GM23338 (cell line): ENCODE measurements around the gene GNAI1. TPM values are rescaled to one million over a fixed set of nuclear protein-coding genes. Genes with fewer than 3 reads are reported as not detected.

Experiments
- ATAC-seq: fragments of 200-7000 bp; cut with Tn5 transposase; 3 replicates; pipeline ENCODE4 v1.9.1; 2020
- DNase-seq: peaks from one replicate; pipeline ENCODE4 v3.0.0-alpha.2; 2015; ENCODE audit warnings: low spot score
- H2AFZ ChIP-seq: fragments of 200-600 bp; sonication (generic); 2 replicates; pipeline ENCODE4 v1.8.0; 2016; ENCODE audit warnings: antibody characterized with exemption, mild to moderate bottlenecking, moderate library complexity
- H3F3A ChIP-seq: fragments of 200-600 bp; sonication (generic); replicated peaks from 2 replicates; pipeline ENCODE4 v1.8.0; 2017; ENCODE audit warnings: antibody characterized with exemption, mixed run types, low read depth
- H3K27ac ChIP-seq: fragments of 200-600 bp; sonication (generic); 2 replicates; pipeline ENCODE4 v1.6.1; 2016; ENCODE audit warnings: low read depth
- H3K27me3 ChIP-seq: fragments of 200-600 bp; sonication (generic); 2 replicates; pipeline ENCODE4 v1.8.0; 2016; ENCODE audit warnings: mild to moderate bottlenecking, mixed run types, moderate library complexity; ENCODE audit not compliant: insufficient read depth
- H3K36me3 ChIP-seq: fragments of 200-600 bp; sonication (generic); 2 replicates; pipeline ENCODE4 v1.8.0; 2016; ENCODE audit warnings: mild to moderate bottlenecking; ENCODE audit not compliant: insufficient read depth
- H3K4me1 ChIP-seq: fragments of 200-600 bp; sonication (generic); 2 replicates; pipeline ENCODE4 v1.8.0; 2016; ENCODE audit warnings: mild to moderate bottlenecking, moderate library complexity; ENCODE audit not compliant: insufficient read depth
- H3K4me2 ChIP-seq: fragments of 200-600 bp; sonication (generic); 2 replicates; pipeline ENCODE4 v1.7.1; 2017; ENCODE audit warnings: mixed run types
- H3K4me3 ChIP-seq: fragments of 200-600 bp; sonication (generic); 2 replicates; pipeline ENCODE4 v1.6.1; 2016; ENCODE audit warnings: mixed run types
- H3K79me2 ChIP-seq: fragments of 200-600 bp; sonication (generic); replicated peaks from 2 replicates; pipeline ENCODE4 v1.8.0; 2017; ENCODE audit warnings: mild to moderate bottlenecking; ENCODE audit not compliant: insufficient read depth
- H3K9me2 ChIP-seq: fragments of 200-600 bp; sonication (generic); 2 replicates; pipeline ENCODE4 v1.8.0; 2017; ENCODE audit not compliant: insufficient read depth
- H4K20me1 ChIP-seq: fragments of 200-600 bp; sonication (generic); replicated peaks from 2 replicates; pipeline ENCODE4 v1.8.0; 2017; ENCODE audit warnings: mild to moderate bottlenecking; ENCODE audit not compliant: insufficient read depth
- H3K27ac Mint-ChIP-seq: 2 replicates; pipeline ENCODE4 v1.8.0; 2020; ENCODE audit warnings: inconsistent platforms, mild to moderate bottlenecking, moderate library complexity, mixed read lengths
- H3K27me3 Mint-ChIP-seq: 3 replicates; pipeline ENCODE4 v1.8.0; 2022; ENCODE audit warnings: low read depth, mild to moderate bottlenecking, moderate library complexity, mixed read lengths, inconsistent platforms; ENCODE audit not compliant: insufficient read depth, poor library complexity
- H3K36me3 Mint-ChIP-seq: 3 replicates; pipeline ENCODE4 v1.8.0; 2021; ENCODE audit warnings: low read depth, mild to moderate bottlenecking, inconsistent platforms, moderate library complexity, mixed read lengths
- H3K4me1 Mint-ChIP-seq: 3 replicates; pipeline ENCODE4 v1.8.0; 2020; ENCODE audit warnings: mild to moderate bottlenecking, inconsistent platforms, mixed read lengths
- H3K4me3 Mint-ChIP-seq: 3 replicates; pipeline ENCODE4 v1.8.0; 2021; ENCODE audit warnings: moderate library complexity, mild to moderate bottlenecking, inconsistent platforms, mixed read lengths
- H3K9me3 Mint-ChIP-seq: 3 replicates; pipeline ENCODE4 v1.8.0; 2020; ENCODE audit warnings: moderate library complexity, mild to moderate bottlenecking, inconsistent platforms, mixed read lengths
- CREB1 ChIP-seq: fragments of 250-450 bp; sonication (Bioruptor Pico); IDR thresholded peaks from 2 replicates; pipeline ENCODE4 v1.5.0; 2020; ENCODE audit warnings: low read depth, mild to moderate bottlenecking, moderate library complexity
- EZH2 ChIP-seq: fragments of 200-600 bp; sonication (generic); IDR thresholded peaks from one replicate; pipeline ENCODE4 v1.8.0; 2017; ENCODE audit warnings: antibody characterized with exemption, mild to moderate bottlenecking, low read depth; ENCODE audit not compliant: unreplicated experiment
- EZH2phosphoT487 ChIP-seq: fragments of 200-600 bp; sonication (generic); IDR thresholded peaks from one replicate; pipeline ENCODE4 v1.8.1; 2018; ENCODE audit warnings: antibody characterized with exemption; ENCODE audit not compliant: unreplicated experiment
- JUNB ChIP-seq: IDR thresholded peaks from one replicate; pipeline ENCODE4 v1.6.1; 2016; ENCODE audit warnings: antibody characterized with exemption; ENCODE audit not compliant: unreplicated experiment
- NANOG ChIP-seq: IDR thresholded peaks from 2 replicates; pipeline ENCODE4 v1.6.1; 2016; ENCODE audit warnings: antibody characterized with exemption, borderline replicate concordance
- POLR2AphosphoS5 ChIP-seq: IDR thresholded peaks from 2 replicates; pipeline ENCODE4 v1.6.1; 2016; ENCODE audit warnings: antibody characterized with exemption, low read depth
- STAT1 ChIP-seq: IDR thresholded peaks from one replicate; pipeline ENCODE4 v1.6.1; 2016; ENCODE audit warnings: antibody characterized with exemption; ENCODE audit not compliant: unreplicated experiment
- ZNF114 ChIP-seq: fragments of 250-450 bp; sonication (Bioruptor Pico); IDR thresholded peaks from 2 replicates; pipeline ENCODE4 v1.5.0; 2020; ENCODE audit warnings: mild to moderate bottlenecking, moderate library complexity
- ZNF331 ChIP-seq: fragments of 250-450 bp; sonication (Bioruptor Pico); IDR thresholded peaks from 2 replicates; pipeline ENCODE4 v1.5.0; 2020; ENCODE audit warnings: low read depth, mild to moderate bottlenecking, moderate library complexity
- polyA plus RNA-seq: library from polyadenylated mRNA; unstranded; fragments of >200 nt; fragmentation: Nextera tagmentation; extraction: Ambion mirVana; gene quantifications from 2 replicates; pipeline ENCODE4 v1.2.1, GENCODE V29; 2016
- total RNA-seq: library from RNA; depleted of rRNA; stranded (reverse); fragments of >200 nt; shearing (Covaris generic); gene quantifications from 2 replicates; pipeline ENCODE4 v1.2.3, GENCODE V29; 2014
- TF ChIP-seq, protein P1 (sequence below): fragments of 250-450 bp; sonication (Bioruptor Pico); IDR thresholded peaks from 2 replicates; pipeline ENCODE4 v1.5.0; 2020; ENCODE audit warnings: mild to moderate bottlenecking, moderate library complexity
- TF ChIP-seq, protein P2 (sequence below): IDR thresholded peaks from one replicate; pipeline ENCODE4 v1.6.1; 2018; ENCODE audit warnings: antibody characterized with exemption; ENCODE audit not compliant: unreplicated experiment
- TF ChIP-seq, protein P3 (sequence below), 2 experiments: fragments of 200-600 bp in 1 of 2; sonication (generic) in 1 of 2; conservative IDR thresholded peaks; 2 replicates each; pipeline versions ENCODE4 v1.5.1 to v1.6.1; 2016 to 2017; ENCODE audit warnings: antibody characterized with exemption in 2 of 2, low read depth in 2 of 2, mild to moderate bottlenecking in 2 of 2, moderate library complexity in 1 of 2
- TF ChIP-seq, protein P4 (sequence below): IDR thresholded peaks from 2 replicates; pipeline ENCODE4 v1.6.1; 2016; ENCODE audit warnings: antibody characterized with exemption

Gene GNAI1
- total and polyA plus RNA-seq, 2 experiments from 2014 or later = 31.3 to 36.9 TPM

DNA sequence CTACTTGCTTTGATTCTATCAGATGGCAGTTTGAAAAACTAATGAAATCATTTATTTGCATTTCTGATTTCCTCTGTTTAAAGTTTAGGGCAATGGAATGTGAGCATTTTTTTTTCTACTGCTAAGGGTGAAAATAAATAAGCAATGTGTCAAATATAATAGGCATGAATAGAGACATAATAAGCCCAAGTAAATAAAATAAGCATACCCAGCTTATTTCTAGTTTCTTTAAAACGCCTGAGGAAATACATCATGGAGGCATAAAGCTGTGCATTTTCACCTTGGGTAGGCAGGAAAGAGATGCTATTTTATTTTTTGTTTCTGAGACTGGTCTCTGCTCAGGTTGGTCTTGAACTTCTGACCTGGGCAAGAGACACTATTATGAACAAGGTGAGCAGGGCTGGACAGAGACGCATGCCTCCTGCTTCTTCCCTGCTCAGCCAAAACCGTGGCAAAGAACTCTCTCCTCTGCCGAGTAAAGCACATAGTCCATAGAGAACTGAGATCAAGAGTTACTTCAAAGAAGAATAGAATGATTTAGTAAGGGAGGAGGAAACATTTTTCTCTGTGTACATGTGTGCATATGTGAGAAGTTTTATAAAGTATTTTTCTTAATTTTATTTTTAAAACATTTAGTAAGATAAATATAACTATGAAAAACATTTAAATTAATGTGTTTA lies 138.1 kb downstream of the GNAI1 start:
- no peak overlapping the region for H3K27ac ChIP-seq
- no peaks in the 10 kb centered on the region; the same call in 2 of the 3 replicates for H3K9me3 Mint-ChIP-seq

More for the DNA sequence above, 138.1 kb downstream of the GNAI1 start:
- H3F3A ChIP-seq = no peaks in the 10 kb centered on the region
- H3K27ac Mint-ChIP-seq = no peak overlapping the region
- no peaks in the 10 kb centered on the region for H3K27me3 Mint-ChIP-seq
- H3K36me3 Mint-ChIP-seq = no peaks in the 10 kb centered on the region
- no peak overlapping the region for H3K4me3 Mint-ChIP-seq
- peaks cover 16% of the 10 kb centered on the region for H3K4me1 ChIP-seq
- TF ChIP-seq JUNB (no peak), CREB1 (no peak), POLR2AphosphoS5 (no peak), ZNF331 (CRISPR knock-in tag) (no peak), NANOG (no peak), ZNF114 (CRISPR knock-in tag) (no peak), EZH2 (no peak), EZH2phosphoT487 (no peak), STAT1 (no peak)
- TF ChIP-seq, protein P1, sequence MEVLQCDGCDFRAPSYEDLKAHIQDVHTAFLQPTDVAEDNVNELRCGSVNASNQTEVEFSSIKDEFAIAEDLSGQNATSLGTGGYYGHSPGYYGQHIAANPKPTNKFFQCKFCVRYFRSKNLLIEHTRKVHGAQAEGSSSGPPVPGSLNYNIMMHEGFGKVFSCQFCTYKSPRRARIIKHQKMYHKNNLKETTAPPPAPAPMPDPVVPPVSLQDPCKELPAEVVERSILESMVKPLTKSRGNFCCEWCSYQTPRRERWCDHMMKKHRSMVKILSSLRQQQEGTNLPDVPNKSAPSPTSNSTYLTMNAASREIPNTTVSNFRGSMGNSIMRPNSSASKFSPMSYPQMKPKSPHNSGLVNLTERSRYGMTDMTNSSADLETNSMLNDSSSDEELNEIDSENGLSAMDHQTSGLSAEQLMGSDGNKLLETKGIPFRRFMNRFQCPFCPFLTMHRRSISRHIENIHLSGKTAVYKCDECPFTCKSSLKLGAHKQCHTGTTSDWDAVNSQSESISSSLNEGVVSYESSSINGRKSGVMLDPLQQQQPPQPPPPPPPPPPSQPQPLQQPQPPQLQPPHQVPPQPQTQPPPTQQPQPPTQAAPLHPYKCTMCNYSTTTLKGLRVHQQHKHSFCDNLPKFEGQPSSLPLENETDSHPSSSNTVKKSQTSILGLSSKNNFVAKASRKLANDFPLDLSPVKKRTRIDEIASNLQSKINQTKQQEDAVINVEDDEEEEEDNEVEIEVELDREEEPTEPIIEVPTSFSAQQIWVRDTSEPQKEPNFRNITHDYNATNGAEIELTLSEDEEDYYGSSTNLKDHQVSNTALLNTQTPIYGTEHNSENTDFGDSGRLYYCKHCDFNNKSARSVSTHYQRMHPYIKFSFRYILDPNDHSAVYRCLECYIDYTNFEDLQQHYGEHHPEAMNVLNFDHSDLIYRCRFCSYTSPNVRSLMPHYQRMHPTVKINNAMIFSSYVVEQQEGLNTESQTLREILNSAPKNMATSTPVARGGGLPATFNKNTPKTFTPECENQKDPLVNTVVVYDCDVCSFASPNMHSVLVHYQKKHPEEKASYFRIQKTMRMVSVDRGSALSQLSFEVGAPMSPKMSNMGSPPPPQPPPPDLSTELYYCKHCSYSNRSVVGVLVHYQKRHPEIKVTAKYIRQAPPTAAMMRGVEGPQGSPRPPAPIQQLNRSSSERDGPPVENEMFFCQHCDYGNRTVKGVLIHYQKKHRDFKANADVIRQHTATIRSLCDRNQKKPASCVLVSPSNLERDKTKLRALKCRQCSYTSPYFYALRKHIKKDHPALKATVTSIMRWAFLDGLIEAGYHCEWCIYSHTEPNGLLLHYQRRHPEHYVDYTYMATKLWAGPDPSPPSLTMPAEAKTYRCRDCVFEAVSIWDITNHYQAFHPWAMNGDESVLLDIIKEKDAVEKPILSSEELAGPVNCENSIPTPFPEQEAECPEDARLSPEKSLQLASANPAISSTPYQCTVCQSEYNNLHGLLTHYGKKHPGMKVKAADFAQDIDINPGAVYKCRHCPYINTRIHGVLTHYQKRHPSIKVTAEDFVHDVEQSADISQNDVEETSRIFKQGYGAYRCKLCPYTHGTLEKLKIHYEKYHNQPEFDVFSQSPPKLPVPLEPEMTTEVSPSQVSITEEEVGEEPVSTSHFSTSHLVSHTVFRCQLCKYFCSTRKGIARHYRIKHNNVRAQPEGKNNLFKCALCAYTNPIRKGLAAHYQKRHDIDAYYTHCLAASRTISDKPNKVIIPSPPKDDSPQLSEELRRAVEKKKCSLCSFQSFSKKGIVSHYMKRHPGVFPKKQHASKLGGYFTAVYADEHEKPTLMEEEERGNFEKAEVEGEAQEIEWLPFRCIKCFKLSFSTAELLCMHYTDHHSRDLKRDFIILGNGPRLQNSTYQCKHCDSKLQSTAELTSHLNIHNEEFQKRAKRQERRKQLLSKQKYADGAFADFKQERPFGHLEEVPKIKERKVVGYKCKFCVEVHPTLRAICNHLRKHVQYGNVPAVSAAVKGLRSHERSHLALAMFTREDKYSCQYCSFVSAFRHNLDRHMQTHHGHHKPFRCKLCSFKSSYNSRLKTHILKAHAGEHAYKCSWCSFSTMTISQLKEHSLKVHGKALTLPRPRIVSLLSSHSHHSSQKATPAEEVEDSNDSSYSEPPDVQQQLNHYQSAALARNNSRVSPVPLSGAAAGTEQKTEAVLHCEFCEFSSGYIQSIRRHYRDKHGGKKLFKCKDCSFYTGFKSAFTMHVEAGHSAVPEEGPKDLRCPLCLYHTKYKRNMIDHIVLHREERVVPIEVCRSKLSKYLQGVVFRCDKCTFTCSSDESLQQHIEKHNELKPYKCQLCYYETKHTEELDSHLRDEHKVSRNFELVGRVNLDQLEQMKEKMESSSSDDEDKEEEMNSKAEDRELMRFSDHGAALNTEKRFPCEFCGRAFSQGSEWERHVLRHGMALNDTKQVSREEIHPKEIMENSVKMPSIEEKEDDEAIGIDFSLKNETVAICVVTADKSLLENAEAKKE (CRISPR knock-in tag) = no peak
- TF ChIP-seq, protein P2, sequence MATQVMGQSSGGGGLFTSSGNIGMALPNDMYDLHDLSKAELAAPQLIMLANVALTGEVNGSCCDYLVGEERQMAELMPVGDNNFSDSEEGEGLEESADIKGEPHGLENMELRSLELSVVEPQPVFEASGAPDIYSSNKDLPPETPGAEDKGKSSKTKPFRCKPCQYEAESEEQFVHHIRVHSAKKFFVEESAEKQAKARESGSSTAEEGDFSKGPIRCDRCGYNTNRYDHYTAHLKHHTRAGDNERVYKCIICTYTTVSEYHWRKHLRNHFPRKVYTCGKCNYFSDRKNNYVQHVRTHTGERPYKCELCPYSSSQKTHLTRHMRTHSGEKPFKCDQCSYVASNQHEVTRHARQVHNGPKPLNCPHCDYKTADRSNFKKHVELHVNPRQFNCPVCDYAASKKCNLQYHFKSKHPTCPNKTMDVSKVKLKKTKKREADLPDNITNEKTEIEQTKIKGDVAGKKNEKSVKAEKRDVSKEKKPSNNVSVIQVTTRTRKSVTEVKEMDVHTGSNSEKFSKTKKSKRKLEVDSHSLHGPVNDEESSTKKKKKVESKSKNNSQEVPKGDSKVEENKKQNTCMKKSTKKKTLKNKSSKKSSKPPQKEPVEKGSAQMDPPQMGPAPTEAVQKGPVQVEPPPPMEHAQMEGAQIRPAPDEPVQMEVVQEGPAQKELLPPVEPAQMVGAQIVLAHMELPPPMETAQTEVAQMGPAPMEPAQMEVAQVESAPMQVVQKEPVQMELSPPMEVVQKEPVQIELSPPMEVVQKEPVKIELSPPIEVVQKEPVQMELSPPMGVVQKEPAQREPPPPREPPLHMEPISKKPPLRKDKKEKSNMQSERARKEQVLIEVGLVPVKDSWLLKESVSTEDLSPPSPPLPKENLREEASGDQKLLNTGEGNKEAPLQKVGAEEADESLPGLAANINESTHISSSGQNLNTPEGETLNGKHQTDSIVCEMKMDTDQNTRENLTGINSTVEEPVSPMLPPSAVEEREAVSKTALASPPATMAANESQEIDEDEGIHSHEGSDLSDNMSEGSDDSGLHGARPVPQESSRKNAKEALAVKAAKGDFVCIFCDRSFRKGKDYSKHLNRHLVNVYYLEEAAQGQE = no peak
- TF ChIP-seq, protein P3, sequence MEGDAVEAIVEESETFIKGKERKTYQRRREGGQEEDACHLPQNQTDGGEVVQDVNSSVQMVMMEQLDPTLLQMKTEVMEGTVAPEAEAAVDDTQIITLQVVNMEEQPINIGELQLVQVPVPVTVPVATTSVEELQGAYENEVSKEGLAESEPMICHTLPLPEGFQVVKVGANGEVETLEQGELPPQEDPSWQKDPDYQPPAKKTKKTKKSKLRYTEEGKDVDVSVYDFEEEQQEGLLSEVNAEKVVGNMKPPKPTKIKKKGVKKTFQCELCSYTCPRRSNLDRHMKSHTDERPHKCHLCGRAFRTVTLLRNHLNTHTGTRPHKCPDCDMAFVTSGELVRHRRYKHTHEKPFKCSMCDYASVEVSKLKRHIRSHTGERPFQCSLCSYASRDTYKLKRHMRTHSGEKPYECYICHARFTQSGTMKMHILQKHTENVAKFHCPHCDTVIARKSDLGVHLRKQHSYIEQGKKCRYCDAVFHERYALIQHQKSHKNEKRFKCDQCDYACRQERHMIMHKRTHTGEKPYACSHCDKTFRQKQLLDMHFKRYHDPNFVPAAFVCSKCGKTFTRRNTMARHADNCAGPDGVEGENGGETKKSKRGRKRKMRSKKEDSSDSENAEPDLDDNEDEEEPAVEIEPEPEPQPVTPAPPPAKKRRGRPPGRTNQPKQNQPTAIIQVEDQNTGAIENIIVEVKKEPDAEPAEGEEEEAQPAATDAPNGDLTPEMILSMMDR (conservative IDR thresholded peaks at IDR 0.05; ENCODE audit: low read depth in 2 of 2) = no peak
- TF ChIP-seq, protein P4, sequence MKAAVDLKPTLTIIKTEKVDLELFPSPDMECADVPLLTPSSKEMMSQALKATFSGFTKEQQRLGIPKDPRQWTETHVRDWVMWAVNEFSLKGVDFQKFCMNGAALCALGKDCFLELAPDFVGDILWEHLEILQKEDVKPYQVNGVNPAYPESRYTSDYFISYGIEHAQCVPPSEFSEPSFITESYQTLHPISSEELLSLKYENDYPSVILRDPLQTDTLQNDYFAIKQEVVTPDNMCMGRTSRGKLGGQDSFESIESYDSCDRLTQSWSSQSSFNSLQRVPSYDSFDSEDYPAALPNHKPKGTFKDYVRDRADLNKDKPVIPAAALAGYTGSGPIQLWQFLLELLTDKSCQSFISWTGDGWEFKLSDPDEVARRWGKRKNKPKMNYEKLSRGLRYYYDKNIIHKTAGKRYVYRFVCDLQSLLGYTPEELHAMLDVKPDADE = no peak
- no peaks in the 10 kb centered on the region for H3K36me3 ChIP-seq
- ATAC-seq = no peak
- no peaks in the 10 kb centered on the region for H3K27me3 ChIP-seq
- no peak overlapping the region for H3K4me3 ChIP-seq
- no peak overlapping the region for H2AFZ ChIP-seq
- H3K79me2 ChIP-seq = no peaks in the 10 kb centered on the region
- no peak overlapping the region for H3K4me2 ChIP-seq
- H3K9me2 ChIP-seq = no peaks in the 10 kb centered on the region
- H4K20me1 ChIP-seq = no peaks in the 10 kb centered on the region
- peaks cover 19% of the 10 kb centered on the region for H3K4me1 Mint-ChIP-seq
- DNase-seq = no peak
